Measurements from ENCODE around the gene LBP.
"Not testable (repeated sequence)": the region's sequence is repeated elsewhere in the genome, so short reads cannot be mapped to it uniquely, and the experiment has no call there.

The LBP gene

GRCh38 chr20:38349856-38350255, 3.6 kb downstream of the LBP start:
- no peak for DNase-seq (ENCODE audit: low read depth in 2 of 2)

- DNase-seq (ENCODE audit: low read depth in 2 of 2), result no peak
Observed at GRCh38 chr20:38350879-38351775, 4.8 kb downstream of the LBP start.

GRCh38 chr20:38353316-38353715, 7.0 kb downstream of the LBP start:
- no peak for DNase-seq (ENCODE audit: low read depth in 2 of 2)

GRCh38 chr20:38354227-38354626, 7.9 kb downstream of the LBP start:
- DNase-seq (ENCODE audit: low read depth in 2 of 2), result no peak

- DNase-seq (ENCODE audit: low read depth in 2 of 2), result no peak
Observed at GRCh38 chr20:38355161-38356012, 9.1 kb downstream of the LBP start.

GRCh38 chr20:38357653-38358207, 11.4 kb downstream of the LBP start:
- no peak for DNase-seq (ENCODE audit: low read depth in 2 of 2)

- DNase-seq (ENCODE audit: low read depth in 2 of 2), result no peak
Observed at GRCh38 chr20:38358556-38358955, 12.3 kb downstream of the LBP start.

- DNase-seq (ENCODE audit: low read depth in 2 of 2), result no peak
Observed at GRCh38 chr20:38363004-38363747, 16.9 kb downstream of the LBP start.

- no peak for DNase-seq (ENCODE audit: low read depth in 2 of 2)
Observed at GRCh38 chr20:38369389-38369788, 23.1 kb downstream of the LBP start.

- no peak for DNase-seq (ENCODE audit: low read depth in 2 of 2)
Observed at GRCh38 chr20:38372806-38373205, 26.5 kb downstream of the LBP start.

GRCh38 chr20:38373231-38373867, 27.1 kb downstream of the LBP start:
- no peak for DNase-seq (ENCODE audit: low read depth in 2 of 2)

- no peak for DNase-seq (ENCODE audit: low read depth in 2 of 2)
Observed at GRCh38 chr20:38373898-38374297, 27.6 kb downstream of the LBP start.

- DNase-seq (ENCODE audit: low read depth in 2 of 2), result no peak
Observed at GRCh38 chr20:38377039-38377685, 30.9 kb downstream of the LBP start.

GRCh38 chr20:38377838-38378237, 31.6 kb downstream of the LBP start:
- not testable (repeated sequence) for DNase-seq (ENCODE audit: low read depth in 2 of 2)

- no peak for DNase-seq (ENCODE audit: low read depth in 2 of 2)
Observed at GRCh38 chr20:38383147-38383546, 36.9 kb downstream of the LBP start.

GRCh38 chr20:38386004-38386403, 39.7 kb downstream of the LBP start:
- no peak for DNase-seq (ENCODE audit: low read depth in 2 of 2)

- DNase-seq (ENCODE audit: low read depth in 2 of 2), result no peak
Observed at GRCh38 chr20:38386851-38387250, 40.6 kb downstream of the LBP start.

- no peak for DNase-seq (ENCODE audit: low read depth in 2 of 2)
Observed at GRCh38 chr20:38387953-38388352, 41.7 kb downstream of the LBP start.

GRCh38 chr20:38392356-38392755, 46.1 kb downstream of the LBP start:
- no peak for DNase-seq (ENCODE audit: low read depth in 2 of 2)

GRCh38 chr20:38393259-38393658, 47.0 kb downstream of the LBP start:
- DNase-seq (ENCODE audit: low read depth in 2 of 2), result no peak

GRCh38 chr20:38395165-38395564, 48.9 kb downstream of the LBP start:
- DNase-seq (ENCODE audit: low read depth in 2 of 2), result no peak

All from stimulated activated CD8-positive, alpha-beta memory T cell treated with anti-CD3 and anti-CD28 coated beads, Interleukin-7, amount 100 ng/mL, for 4 hours (primary cell).